Testis (tissue), 2 donors: Measurements from ENCODE around the gene C2orf68.

Experiments
- POLR2A ChIP-seq: fragments of 450-650 bp; IDR thresholded peaks from one replicate; pipeline ENCODE4 v1.6.1; 2017; ENCODE audit warnings: antibody characterized with exemption, mild to moderate bottlenecking, moderate library complexity
- TF ChIP-seq, protein P1 (sequence below), 3 experiments: fragments of 450-650 bp in 2 of 3; fragments of 200-600 bp in 1 of 3; sonication (generic) in 1 of 3; IDR thresholded peaks; one replicate each; pipeline ENCODE4 v1.5.1; 2016 to 2019; ENCODE audit warnings: antibody characterized with exemption in 3 of 3, mild to moderate bottlenecking in 2 of 3, moderate library complexity in 1 of 3

DNA sequence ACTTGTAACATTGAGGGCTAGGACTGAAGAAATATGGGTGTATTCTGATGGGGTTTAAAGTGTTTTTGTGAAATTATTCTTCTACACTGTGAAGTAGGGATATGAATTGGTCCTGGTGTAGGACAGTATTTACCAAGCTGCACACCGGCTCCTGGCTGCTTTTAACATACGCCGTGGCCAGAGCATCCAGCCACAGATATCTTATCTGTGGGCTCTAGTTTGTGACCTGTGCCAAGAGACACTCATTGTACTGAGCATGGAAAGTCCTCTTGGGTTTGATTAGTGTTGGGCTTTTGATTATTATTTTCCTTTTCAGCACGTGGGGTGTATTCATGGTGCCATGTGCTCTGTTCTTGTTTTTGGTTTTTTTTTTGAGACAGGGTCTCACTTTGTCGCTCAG lies 12.1 kb upstream of the C2orf68 start:
- TF ChIP-seq POLR2A: no peak
- TF ChIP-seq, protein P1, sequence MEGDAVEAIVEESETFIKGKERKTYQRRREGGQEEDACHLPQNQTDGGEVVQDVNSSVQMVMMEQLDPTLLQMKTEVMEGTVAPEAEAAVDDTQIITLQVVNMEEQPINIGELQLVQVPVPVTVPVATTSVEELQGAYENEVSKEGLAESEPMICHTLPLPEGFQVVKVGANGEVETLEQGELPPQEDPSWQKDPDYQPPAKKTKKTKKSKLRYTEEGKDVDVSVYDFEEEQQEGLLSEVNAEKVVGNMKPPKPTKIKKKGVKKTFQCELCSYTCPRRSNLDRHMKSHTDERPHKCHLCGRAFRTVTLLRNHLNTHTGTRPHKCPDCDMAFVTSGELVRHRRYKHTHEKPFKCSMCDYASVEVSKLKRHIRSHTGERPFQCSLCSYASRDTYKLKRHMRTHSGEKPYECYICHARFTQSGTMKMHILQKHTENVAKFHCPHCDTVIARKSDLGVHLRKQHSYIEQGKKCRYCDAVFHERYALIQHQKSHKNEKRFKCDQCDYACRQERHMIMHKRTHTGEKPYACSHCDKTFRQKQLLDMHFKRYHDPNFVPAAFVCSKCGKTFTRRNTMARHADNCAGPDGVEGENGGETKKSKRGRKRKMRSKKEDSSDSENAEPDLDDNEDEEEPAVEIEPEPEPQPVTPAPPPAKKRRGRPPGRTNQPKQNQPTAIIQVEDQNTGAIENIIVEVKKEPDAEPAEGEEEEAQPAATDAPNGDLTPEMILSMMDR (IDR thresholded peaks at IDR 0.05): no peak
